Measurements from ENCODE around the gene FBXO44.

The FBXO44 gene

GRCh38 chr1:11629184-11630016 is 25.3 kb upstream of the FBXO44 start:
- no peak overlapping the region for H3K4ac ChIP-seq (ENCODE audit: low read depth, low read length)
- H3K79me2 ChIP-seq (ENCODE audit: control insufficient read depth, insufficient read depth, low read length) = no peaks in the 10 kb centered on the region
- no peak overlapping the region for H3K9ac ChIP-seq (ENCODE audit: low read length)
- H3K36me3 ChIP-seq (ENCODE audit: control insufficient read depth, insufficient read depth, low read length) = no peaks in the 10 kb centered on the region
- no peak overlapping the region for H2BK15ac ChIP-seq (replicated peaks; ENCODE audit: low read depth)
- DNase-seq = no peak
- no peaks in the 10 kb centered on the region for H3K27me3 ChIP-seq (ENCODE audit: insufficient read depth, low read length, poor library complexity)
- H3K4me2 ChIP-seq (ENCODE audit: low read length) = no peak overlapping the region
- H3K4me3 ChIP-seq (ENCODE audit: low read length) = no peak overlapping the region
- WGBS (ENCODE audit: extremely low coverage, insufficient coverage, low lambda C conversion rate) = no CpG with 5 or more reads among the region's 15 CpGs
- H4K5ac ChIP-seq (ENCODE audit: low read length) = no peak overlapping the region
- H2BK120ac ChIP-seq (ENCODE audit: low read depth, low read length) = no peak overlapping the region
- H3K27ac ChIP-seq (ENCODE audit: low read depth, low read length) = no peak overlapping the region
- H3K23ac ChIP-seq (ENCODE audit: low read length) = no peak overlapping the region
- no peak overlapping the region for H2AK5ac ChIP-seq (ENCODE audit: low read length)
- H2BK5ac ChIP-seq (ENCODE audit: low read length) = no peak overlapping the region
- H3K4me1 ChIP-seq (ENCODE audit: control insufficient read depth, low read depth, low read length) = no peaks in the 10 kb centered on the region
- no peaks in the 10 kb centered on the region for H3K79me1 ChIP-seq (ENCODE audit: low read length)
- H3K18ac ChIP-seq (ENCODE audit: low read length) = no peak overlapping the region
- no peak overlapping the region for H3K56ac ChIP-seq (ENCODE audit: low read length)
- no peak overlapping the region for H4K8ac ChIP-seq (ENCODE audit: low read depth, low read length)

GRCh38 chr1:11634365-11635192 is 20.1 kb upstream of the FBXO44 start:
- Histone ChIP-seq H3K23ac (ENCODE audit: low read length) (no peak overlapping the region), H2BK120ac (ENCODE audit: low read depth, low read length) (no peak overlapping the region), H3K79me2 (ENCODE audit: control insufficient read depth, insufficient read depth, low read length) (no peaks in the 10 kb centered on the region), H3K9ac (ENCODE audit: low read length) (no peak overlapping the region), H3K4me1 (ENCODE audit: control insufficient read depth, low read depth, low read length) (no peaks in the 10 kb centered on the region), H3K56ac (ENCODE audit: low read length) (no peak overlapping the region), H4K5ac (ENCODE audit: low read length) (no peak overlapping the region), H3K79me1 (ENCODE audit: low read length) (no peaks in the 10 kb centered on the region), H3K18ac (ENCODE audit: low read length) (no peak overlapping the region), H3K27ac (ENCODE audit: low read depth, low read length) (no peak overlapping the region), H4K8ac (ENCODE audit: low read depth, low read length) (no peak overlapping the region), H3K27me3 (ENCODE audit: insufficient read depth, low read length, poor library complexity) (no peaks in the 10 kb centered on the region), H2AK5ac (ENCODE audit: low read length) (no peak overlapping the region), H2BK15ac (replicated peaks; ENCODE audit: low read depth) (no peak overlapping the region), H3K4me2 (ENCODE audit: low read length) (no peak overlapping the region), H2BK5ac (ENCODE audit: low read length) (no peak overlapping the region), H3K4me3 (ENCODE audit: low read length) (no peak overlapping the region), H3K4ac (ENCODE audit: low read depth, low read length) (no peak overlapping the region), H3K36me3 (ENCODE audit: control insufficient read depth, insufficient read depth, low read length) (no peaks in the 10 kb centered on the region)
- no peak for DNase-seq
- WGBS (ENCODE audit: extremely low coverage, insufficient coverage, low lambda C conversion rate) = no CpG with 5 or more reads among the region's 11 CpGs

- Histone ChIP-seq H3K18ac (ENCODE audit: low read length) (no peak overlapping the region), H3K4ac (ENCODE audit: low read depth, low read length) (no peak overlapping the region), H4K5ac (ENCODE audit: low read length) (no peak overlapping the region), H3K56ac (ENCODE audit: low read length) (no peak overlapping the region), H3K4me2 (ENCODE audit: low read length) (no peak overlapping the region), H3K36me3 (ENCODE audit: control insufficient read depth, insufficient read depth, low read length) (no peaks in the 10 kb centered on the region), H3K27ac (ENCODE audit: low read depth, low read length) (no peak overlapping the region), H3K79me1 (ENCODE audit: low read length) (no peaks in the 10 kb centered on the region), H2BK120ac (ENCODE audit: low read depth, low read length) (no peak overlapping the region), H3K4me3 (ENCODE audit: low read length) (no peak overlapping the region), H3K27me3 (ENCODE audit: insufficient read depth, low read length, poor library complexity) (no peaks in the 10 kb centered on the region), H2AK5ac (ENCODE audit: low read length) (no peak overlapping the region), H4K8ac (ENCODE audit: low read depth, low read length) (no peak overlapping the region), H3K9ac (ENCODE audit: low read length) (no peak overlapping the region), H2BK5ac (ENCODE audit: low read length) (no peak overlapping the region), H3K23ac (ENCODE audit: low read length) (no peak overlapping the region), H2BK15ac (replicated peaks; ENCODE audit: low read depth) (no peak overlapping the region), H3K4me1 (ENCODE audit: control insufficient read depth, low read depth, low read length) (no peaks in the 10 kb centered on the region), H3K79me2 (ENCODE audit: control insufficient read depth, insufficient read depth, low read length) (no peaks in the 10 kb centered on the region)
- no CpG with 5 or more reads among the region's 5 CpGs for WGBS (ENCODE audit: extremely low coverage, insufficient coverage, low lambda C conversion rate)
- DNase-seq = no peak
These were observed 16.6 kb upstream of the FBXO44 start for GRCh38 chr1:11638121-11638520.

- no peak overlapping the region for H2BK15ac ChIP-seq (replicated peaks; ENCODE audit: low read depth)
- no peak overlapping the region for H2BK120ac ChIP-seq (ENCODE audit: low read depth, low read length)
- H3K4ac ChIP-seq (ENCODE audit: low read depth, low read length) = no peak overlapping the region
- H4K5ac ChIP-seq (ENCODE audit: low read length) = no peak overlapping the region
- H2AK5ac ChIP-seq (ENCODE audit: low read length) = no peak overlapping the region
- H3K79me2 ChIP-seq (ENCODE audit: control insufficient read depth, insufficient read depth, low read length) = no peaks in the 10 kb centered on the region
- no peak overlapping the region for H2BK5ac ChIP-seq (ENCODE audit: low read length)
- H3K23ac ChIP-seq (ENCODE audit: low read length) = no peak overlapping the region
- no peak overlapping the region for H3K18ac ChIP-seq (ENCODE audit: low read length)
- H4K8ac ChIP-seq (ENCODE audit: low read depth, low read length) = no peak overlapping the region
- no peak overlapping the region for H3K4me3 ChIP-seq (ENCODE audit: low read length)
- whole genome bisulfite sequencing (ENCODE audit: extremely low coverage, insufficient coverage, low lambda C conversion rate) = no CpG with 5 or more reads among the region's 4 CpGs
- no peak overlapping the region for H3K9ac ChIP-seq (ENCODE audit: low read length)
- H3K27ac ChIP-seq (ENCODE audit: low read depth, low read length) = no peak overlapping the region
- H3K27me3 ChIP-seq (ENCODE audit: insufficient read depth, low read length, poor library complexity) = no peaks in the 10 kb centered on the region
- H3K36me3 ChIP-seq (ENCODE audit: control insufficient read depth, insufficient read depth, low read length) = no peaks in the 10 kb centered on the region
- H3K56ac ChIP-seq (ENCODE audit: low read length) = no peak overlapping the region
- H3K79me1 ChIP-seq (ENCODE audit: low read length) = no peaks in the 10 kb centered on the region
- DNase-seq = no peak
- H3K4me1 ChIP-seq (ENCODE audit: control insufficient read depth, low read depth, low read length) = no peaks in the 10 kb centered on the region
- H3K4me2 ChIP-seq (ENCODE audit: low read length) = no peak overlapping the region
These were observed 15.3 kb upstream of the FBXO44 start for GRCh38 chr1:11639372-11639771.

GRCh38 chr1:11640101-11640500 is 14.6 kb upstream of the FBXO44 start:
- no peak overlapping the region for H3K56ac ChIP-seq (ENCODE audit: low read length)

More at GRCh38 chr1:11640101-11640500, 14.6 kb upstream of the FBXO44 start:
- no peak overlapping the region for H3K18ac ChIP-seq (ENCODE audit: low read length)
- no peaks in the 10 kb centered on the region for H3K79me2 ChIP-seq (ENCODE audit: control insufficient read depth, insufficient read depth, low read length)
- H3K27ac ChIP-seq (ENCODE audit: low read depth, low read length) = no peak overlapping the region
- H3K9ac ChIP-seq (ENCODE audit: low read length) = no peak overlapping the region
- H3K79me1 ChIP-seq (ENCODE audit: low read length) = no peaks in the 10 kb centered on the region
- H3K4me1 ChIP-seq (ENCODE audit: control insufficient read depth, low read depth, low read length) = no peaks in the 10 kb centered on the region
- H3K36me3 ChIP-seq (ENCODE audit: control insufficient read depth, insufficient read depth, low read length) = no peaks in the 10 kb centered on the region
- no peak overlapping the region for H3K4me3 ChIP-seq (ENCODE audit: low read length)
- H3K27me3 ChIP-seq (ENCODE audit: insufficient read depth, low read length, poor library complexity) = no peaks in the 10 kb centered on the region
- no peak overlapping the region for H4K8ac ChIP-seq (ENCODE audit: low read depth, low read length)
- no CpG with 5 or more reads among the region's 7 CpGs for WGBS (ENCODE audit: extremely low coverage, insufficient coverage, low lambda C conversion rate)
- H2AK5ac ChIP-seq (ENCODE audit: low read length) = no peak overlapping the region
- no peak overlapping the region for H2BK120ac ChIP-seq (ENCODE audit: low read depth, low read length)
- no peak overlapping the region for H3K23ac ChIP-seq (ENCODE audit: low read length)
- H4K5ac ChIP-seq (ENCODE audit: low read length) = no peak overlapping the region
- no peak overlapping the region for H3K4me2 ChIP-seq (ENCODE audit: low read length)
- no peak overlapping the region for H2BK5ac ChIP-seq (ENCODE audit: low read length)
- H2BK15ac ChIP-seq (replicated peaks; ENCODE audit: low read depth) = no peak overlapping the region
- no peak overlapping the region for H3K4ac ChIP-seq (ENCODE audit: low read depth, low read length)
- no peak for DNase-seq

All from mesendoderm (in vitro differentiated cells).